ENCODE measurements around the gene ARAP3.
"Not testable (repeated sequence)": the region's sequence is repeated elsewhere in the genome, so short reads cannot be mapped to it uniquely, and the experiment has no call there.

ARAP3 gene

DNA sequence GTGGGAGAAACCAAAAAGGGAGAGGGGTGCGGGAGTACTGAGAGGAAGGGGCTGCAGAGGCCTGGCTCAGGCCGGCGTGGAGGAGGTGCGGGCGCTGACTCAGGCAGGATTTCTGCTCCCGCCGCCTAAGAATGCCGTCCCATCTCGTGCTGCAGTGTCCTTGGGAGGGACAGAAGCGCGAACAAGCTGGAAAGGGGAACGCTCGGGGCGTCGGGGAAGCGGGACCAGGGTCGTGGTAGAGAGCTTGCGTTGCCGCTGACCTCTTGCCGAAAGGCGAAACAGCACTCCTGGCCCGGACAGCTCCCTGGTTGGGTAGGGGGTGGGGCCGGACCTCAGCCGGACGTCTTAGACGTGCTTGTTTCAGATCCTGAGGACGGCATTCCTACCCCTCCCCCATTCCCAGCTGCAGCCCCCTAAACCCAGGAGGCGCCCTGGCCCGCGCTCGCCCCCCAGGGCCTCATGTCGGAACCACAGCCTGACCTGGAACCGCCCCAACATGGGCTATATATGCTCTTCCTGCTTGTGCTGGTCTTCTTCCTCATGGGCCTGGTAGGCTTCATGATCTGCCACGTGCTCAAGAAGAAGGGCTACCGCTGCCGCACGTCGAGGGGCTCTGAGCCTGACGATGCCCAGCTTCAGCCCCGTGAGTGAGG is 44.1 kb downstream of the ARAP3 start:
- peak; percentile 41 to 50 for DNase-seq

DNA sequence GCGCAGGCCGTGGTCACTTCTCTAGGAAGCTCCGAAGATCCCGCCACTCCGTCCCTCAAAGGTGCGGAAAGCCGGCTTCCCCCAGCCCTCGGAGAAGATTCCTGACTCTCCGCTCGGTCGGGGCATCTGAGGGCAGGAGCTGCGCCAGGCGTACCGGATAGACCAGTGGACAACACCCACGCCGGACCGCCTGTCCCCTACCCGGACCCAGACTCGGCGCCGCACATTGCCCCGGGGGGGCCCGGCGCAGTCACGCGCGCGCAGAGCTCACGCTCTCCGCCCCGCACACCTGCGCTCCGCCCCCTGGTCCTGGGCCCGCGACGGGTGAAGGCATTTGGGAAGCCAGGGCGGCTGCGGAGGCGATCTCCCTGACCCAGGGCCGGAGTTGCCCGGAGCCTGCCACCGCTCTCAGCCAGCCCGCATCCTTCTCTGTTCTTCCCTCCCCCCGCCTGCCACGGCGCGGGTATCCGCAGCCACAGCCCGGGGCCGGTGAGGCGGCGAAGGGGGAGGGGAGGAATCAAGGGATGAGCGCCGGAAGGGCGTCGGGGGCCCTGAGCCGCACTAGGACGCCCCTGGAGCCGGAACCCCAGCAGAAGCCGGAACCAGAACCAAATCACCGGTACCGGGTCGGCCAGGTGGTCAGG is 44.8 kb downstream of the ARAP3 start:
- DNase-seq = peak; percentile 42 to 55

DNA sequence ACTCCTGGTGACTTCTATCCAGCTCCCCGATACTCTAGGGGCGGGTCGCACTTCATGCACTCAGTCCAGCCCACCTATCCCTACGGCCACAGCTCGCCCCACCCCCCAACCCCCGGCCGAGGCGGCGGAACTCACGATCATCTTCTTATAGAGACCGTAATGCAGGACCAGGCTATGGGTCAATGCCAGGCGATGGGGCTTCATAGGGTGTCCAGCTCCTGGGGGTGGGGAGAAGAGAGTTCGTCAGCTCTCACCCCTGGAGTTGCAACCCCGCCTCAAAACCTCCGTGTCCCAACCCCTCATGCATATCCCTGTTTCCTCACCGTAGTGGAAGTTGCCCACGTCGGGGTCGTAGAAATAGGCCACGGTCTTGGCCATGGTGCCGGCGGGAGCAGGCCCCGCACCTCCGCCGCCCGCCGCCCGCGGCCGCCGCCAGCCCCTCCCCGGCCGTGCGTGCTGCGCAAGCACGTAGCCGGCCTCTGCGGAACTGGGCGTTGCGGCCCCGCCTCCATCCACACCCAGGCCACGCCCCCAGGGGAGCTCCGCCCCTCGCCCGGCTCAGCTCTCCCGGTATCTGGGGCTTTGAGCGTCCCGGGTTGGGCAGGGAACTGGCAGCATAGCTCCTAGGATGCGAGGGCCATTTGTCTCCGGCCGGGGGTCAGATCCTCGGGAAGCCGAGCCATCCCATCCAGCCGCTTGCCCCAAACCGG is 45.5 kb downstream of the ARAP3 start, which contains the start of the genes HDAC3 and RELL2:
TSS of gene HDAC3 (minus strand) at position 437 of the 710 bp plus-strand sequence. CDS start at position 378, 59 bp downstream.
TSS of gene RELL2 (plus strand) at position 585 of the 710 bp plus-strand sequence. CDS start 1,229 bp downstream, outside the sequence.
- DNase-seq = peak; percentile 91 to 95

DNA sequence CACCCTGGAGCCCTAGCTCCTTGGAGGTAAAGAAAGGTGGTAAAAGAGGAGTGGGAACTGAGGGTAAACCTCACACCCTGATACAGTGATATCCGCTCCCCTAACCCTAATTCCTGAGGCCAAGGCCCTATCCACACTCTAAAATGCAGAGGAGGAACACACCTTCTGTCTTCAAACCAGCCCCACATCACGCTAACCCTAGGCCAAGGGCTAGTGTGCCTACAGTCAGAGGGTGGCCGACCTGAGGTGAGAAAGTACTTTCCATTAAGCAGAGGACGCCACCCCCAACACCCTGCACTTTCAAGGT is 46.0 kb downstream of the ARAP3 start:
- no peak for DNase-seq

DNA sequence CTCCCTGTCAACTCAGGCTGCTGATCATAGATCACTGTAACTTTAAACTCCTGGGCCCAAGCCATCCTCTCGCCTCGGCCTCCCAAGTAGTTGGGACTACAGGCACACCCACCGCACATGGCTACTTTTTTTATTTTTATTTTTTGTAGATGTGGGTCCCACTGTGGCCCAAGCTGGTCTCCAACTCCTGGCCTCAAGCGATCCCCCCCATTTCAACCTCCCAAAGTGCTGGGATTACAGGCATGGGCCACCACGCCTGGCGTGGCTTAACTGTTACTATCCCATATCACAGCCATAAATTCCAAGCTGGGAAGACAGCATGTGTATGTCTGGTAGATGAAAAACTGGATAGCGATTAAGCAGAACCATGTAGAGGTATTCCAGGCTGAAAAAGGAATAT is 46.4 kb downstream of the ARAP3 start:
- no peak for DNase-seq

DNA sequence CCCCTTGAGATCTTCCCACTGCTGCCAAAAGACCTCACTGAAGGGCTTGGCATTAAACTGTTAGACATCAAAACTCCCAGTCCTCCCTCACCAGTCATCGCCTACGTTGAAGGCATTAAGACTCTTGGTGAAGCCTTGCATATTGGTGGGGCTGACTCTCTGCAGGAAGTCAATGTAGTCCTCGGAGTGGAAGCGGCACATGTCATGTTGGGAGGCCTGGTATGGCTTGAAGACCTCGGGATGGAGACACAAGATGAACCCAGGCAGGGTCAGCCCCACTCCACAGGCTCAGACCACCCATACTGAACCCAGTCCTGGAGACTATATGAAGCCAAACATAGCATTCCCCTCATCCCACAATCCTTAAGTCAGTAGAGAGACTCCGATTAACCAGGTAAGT is 47.3 kb downstream of the ARAP3 start:
- no peak for DNase-seq

DNA sequence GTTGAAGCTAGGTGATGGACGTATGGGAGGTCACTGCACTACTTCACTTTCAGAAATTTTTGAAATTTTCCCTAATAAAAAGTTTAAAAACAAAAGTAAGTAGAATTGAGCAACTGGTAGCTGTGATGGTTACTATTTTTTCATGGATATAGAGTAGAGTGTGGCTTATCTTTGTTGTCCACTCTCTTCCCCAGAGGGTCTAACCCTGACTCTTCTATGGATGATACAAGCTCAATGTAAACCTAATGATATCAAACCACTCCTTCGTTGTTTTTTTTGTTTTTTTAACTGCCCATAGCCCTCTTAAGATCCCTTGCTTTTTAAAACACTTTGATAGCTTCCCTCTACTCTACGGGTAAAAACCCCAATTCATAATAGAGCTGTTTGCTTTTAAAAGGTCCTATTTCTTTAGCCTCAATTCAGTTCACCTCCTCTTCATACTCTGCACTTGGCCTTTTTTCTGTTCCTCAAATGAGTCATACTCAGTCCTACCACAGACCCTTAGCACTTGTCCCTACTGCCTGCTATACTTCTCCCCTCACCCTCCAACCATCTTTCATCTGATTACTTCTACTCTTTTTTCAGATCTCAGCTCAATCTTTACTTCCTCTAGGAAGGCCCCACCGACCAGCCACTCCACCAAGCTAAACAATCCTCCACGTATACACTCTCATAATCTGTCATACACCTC is 48.0 kb downstream of the ARAP3 start:
- no peak for DNase-seq

DNA sequence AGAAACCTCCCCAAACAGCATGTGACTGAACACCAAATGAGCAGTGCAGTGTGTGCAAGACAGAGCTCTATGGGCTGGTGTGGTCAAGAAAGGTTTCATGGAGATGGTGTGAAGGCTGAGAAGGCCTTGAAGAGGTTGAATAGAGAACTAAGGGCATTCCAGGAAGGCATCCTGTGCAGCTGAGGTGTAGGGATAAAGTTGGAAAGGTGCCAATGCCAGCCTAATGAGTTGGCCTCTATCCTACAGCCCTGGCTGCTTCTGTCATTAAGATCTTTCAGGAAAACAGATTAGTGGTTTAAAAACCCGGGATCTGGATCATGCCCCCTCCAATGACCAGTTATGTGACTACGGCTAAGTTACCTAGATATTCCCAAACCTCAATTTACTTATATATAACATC is 49.4 kb downstream of the ARAP3 start:
- no peak for DNase-seq

DNA sequence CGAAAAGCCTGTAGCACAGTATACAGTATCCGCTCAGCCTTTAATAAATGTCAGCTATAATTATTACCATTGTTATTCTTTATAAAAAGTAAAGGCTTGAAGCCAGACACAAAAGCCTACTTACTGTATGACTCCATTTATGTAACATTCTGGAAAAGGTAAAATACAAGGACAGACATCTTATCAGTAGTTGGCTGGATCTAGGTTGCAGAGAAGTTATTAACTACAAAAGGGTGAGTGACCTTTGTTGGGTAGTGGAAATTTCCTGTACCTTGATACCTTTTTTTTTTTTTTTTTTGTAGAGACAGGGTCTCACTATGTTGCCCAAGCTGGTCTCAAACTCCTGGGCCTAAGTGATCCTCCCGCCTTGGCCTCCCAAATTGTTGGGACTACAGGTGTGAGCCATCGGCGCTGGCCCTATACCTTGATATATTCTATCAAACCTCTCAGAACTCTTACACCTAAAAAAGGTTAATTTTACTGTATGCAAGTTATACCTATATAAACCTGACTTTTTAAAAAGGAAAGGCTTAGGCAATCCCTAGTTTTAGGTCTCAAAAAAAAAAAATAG is 51.4 kb downstream of the ARAP3 start:
- DNase-seq = no peak

DNA sequence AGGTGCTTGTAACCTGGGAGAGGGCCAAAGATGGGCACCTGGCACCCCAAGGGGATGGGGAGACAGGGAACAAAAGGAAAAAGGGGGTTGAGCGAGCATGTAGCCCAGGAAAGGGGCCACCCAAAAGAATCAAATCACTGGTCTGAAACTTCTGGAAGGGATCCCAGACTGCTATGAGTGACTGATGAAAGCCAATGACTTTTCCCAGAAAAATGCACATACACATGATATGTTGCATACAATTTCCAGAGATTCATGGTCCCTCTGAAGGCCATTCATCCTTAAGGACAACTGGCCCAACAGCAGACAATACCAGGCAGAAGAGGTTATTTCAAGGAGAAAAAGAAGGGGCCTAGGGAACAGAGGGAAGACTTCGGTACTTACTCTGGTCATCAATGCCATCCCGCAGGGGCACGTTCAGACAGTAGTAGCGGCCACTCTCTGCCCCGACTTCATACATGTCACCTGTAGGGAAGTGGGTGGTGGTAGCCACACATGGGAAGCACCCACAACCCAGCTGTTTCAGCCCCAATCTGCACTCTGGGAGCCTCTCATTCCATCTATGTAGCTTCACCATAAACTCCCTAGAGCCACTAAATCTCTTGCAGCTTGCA is 53.7 kb downstream of the ARAP3 start:
- DNase-seq = no peak

DNA sequence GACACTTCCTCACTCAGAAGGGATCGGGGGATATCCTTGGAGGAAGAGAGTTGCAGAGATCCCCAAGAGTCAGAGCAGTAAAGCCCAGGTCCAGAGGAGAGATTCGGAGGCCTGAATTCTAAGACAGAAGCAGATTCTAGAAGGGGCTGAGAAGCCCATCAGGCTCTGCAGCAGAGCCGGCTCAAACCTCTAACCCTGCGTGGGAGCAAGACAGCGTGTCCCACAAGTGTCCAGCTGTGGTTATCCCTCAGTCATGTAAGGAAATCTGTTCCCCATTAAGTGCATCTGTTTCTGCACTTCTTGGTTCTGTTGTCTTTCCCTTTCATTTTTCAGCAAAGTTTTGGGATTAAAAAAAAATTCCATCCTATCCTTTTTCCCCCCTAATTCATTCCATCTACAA is 58.4 kb downstream of the ARAP3 start:
- no peak for DNase-seq

DNA sequence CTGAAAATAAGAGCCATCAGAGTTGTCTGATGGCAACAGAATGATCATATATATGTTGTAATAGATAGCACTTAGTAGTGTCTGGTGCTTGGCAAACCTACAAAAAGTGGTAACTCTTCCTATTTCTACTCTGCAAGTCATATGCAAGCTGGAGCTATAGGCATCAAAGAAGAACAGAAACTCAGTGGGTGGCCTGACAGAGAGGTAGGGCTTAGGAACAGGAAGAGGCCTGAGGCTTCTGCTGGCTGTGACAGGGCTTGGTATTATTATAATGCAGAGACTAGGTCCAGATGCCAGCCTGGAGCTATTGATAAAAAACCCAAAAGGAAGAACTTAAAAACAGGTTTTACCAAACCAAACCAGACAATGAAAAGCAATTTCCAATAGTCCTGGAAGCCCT is 58.8 kb downstream of the ARAP3 start:
- no peak for DNase-seq

DNA sequence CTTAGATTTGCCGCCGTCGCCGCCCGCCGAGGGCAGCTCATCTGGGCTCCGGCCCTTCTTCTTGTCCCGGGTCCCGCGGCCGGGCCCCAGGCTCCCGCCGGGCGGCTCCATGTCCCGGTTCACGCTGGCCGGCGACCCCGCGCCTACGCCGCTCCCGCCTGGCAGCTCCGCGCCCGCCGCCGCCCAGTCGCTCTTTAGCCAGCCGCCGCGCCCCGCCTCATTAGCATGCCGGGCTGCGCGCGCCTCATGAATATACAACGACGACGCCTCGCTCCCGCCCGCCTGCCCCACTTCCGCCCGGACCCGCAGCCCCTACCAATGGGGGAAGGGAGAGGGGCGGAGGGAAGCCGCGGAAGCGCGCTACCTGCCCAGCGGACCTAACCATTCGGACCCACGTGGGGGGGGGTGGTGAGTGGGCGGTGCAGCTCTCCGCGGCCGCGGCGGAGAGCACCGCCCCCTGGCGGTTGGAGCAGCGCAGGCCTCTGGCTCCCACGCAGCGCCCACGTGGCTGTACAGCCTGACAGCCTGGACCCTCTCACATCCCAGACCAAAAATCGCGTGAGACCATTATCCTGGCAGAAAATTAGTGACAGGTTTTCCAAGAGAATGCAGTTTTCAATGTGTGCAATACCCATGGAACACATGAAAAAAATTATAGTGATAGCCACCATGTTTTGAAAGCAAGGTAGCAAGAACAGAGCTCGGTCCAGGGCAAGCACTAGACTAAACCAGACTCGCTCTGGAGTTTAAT is 63.1 kb downstream of the ARAP3 start, which contains the start of gene DIAPH1:
TSS of gene DIAPH1 (minus strand) at position 197 of the 751 bp plus-strand sequence. CDS start at position 111, 86 bp downstream.
- peak; percentile 99 to 100 for DNase-seq

DNA sequence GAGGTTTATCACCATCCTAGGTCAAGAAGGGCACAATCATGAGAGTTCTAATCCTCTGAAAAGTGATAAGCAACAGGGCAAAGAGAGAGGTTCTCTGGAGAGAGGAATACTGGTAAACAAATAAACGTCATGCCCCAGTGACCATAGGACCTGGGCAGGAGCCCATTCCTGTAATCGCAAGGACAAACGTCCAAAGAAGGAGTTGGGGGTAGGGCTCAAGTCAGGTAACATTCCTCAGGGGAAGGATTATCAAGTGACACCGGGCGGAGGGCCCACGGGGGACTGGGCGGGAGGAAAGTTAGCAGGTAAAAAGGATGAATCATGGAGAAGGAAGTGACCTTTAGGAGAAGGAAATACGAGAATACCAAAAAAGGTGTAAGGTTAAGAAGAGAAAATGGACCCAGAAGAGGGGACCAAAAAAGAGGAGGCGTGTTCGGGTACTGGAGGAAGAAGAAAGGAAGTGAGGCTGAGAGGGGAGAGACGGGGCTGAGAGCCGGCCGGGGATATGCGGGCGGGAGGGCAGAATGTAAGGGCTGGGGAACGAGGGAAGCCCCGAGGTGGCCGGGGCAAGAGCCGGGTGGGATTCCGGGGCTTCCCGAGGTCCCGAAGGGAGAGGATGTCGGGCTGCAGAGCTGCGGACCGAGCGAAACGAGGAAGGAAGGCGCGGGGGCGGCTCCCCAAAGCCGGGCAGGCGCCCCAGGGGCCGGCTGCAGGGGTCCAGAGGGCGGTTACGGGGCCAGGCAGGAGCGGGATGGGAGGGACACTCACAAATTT is 63.8 kb downstream of the ARAP3 start:
- peak; percentile 46 to 60 for DNase-seq

DNA sequence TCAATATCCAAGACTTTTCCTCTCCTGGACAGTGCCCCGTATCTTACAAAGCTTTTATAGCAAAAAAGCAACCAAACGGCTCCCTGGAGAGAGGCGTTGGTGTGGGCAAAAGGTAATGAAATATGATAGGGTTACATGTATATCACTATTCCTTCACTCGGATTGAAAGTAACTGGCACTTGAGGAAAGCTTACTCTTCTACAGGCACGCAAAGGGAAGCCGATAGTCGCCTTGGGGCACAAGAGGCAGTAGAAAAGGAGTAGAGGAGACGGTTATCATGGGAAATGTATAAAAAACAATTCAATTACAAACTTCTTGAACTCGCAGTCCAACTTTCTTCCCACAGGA is 64.4 kb downstream of the ARAP3 start:
- DNase-seq = no peak

DNA sequence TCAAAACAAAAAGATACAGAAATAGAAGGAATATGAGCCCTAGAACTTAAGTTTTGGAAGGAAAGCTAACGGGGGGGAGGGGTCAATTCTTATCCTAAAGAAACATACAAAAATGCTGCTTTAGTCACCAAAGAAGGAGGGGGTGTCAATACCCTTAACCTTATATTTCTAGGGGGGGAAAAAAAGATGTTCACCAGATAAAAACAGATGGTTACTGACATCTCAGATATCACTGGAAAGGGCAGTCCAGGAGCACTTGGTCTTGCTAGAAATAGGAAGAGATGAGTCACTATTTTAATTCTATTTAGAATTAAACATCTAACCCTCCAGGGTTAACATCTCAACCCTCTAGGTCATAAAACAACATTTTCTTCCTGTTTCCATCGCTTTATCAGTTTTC is 64.9 kb downstream of the ARAP3 start:
- DNase-seq = no peak

DNA sequence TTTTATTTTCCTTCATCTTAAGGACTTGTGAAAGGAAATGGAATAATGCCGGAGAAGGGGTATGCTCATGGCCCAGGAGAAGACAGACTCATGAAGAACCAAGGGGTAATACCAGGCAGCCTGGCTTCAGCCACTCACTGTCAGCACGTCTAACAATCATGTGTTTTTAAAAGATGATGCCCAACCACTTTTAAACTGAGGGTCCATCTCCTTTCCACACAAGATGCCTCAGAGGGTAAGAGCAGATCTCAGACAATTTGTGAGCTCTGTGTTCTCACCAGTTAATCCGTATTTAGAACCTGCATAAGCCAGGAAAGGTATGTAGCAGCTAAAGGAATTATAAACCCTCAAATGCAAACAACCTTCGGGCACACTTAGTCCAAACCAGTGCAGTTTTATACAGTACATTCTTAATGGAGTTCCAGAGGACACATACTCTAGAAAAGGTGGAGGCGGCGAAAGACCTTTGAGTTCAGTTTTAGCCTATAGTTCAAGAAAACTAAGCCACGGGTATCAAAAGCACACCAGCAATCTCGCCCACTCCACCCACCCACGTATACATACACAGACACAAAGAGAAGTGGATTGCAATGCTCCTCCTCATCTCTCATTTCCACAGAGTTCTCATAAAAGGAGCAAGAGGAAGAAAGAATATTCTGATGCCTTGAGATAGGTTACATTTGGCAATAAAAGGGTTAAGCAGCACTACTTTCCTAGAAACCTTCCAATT is 65.9 kb downstream of the ARAP3 start:
- DNase-seq = peak; percentile 53 to 62

DNA sequence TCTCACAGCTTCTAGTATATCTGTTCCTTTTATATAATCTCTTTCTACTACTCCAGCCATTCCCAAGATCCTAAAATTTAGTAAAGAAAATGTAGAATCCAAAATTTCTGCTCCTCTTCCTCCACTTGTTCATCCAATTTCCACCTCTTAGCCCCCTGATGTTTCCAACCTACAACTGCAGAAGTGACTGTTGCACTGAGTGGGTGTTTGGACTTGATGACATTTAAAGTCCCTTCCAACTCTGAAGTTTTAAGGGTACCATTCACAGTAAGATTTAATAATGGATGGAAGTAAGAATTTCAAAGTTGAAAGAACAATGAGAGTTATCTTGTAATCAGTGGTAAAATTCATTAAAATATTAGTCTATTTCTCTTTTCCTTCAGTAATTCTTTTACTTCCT is 68.7 kb downstream of the ARAP3 start:
- DNase-seq = no peak

DNA sequence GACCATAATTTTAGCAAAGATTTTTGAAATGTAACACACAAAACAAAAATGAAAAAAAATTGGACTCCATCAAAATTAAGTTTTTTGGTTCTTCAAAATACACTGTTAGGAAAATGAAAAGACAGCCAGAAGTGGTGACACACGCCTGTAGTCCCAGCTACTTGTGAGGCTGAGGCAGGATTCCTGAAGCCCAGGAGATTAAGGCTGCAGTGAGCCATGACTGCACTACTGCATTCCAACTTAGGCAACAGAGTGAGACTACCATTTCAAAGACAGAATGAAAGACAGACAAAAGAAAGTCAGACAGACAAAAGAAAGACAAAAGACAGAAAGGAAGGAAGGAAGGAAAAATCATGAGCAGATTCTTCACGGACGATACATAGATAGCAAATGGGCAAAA is 70.7 kb downstream of the ARAP3 start:
- DNase-seq = no peak

DNA sequence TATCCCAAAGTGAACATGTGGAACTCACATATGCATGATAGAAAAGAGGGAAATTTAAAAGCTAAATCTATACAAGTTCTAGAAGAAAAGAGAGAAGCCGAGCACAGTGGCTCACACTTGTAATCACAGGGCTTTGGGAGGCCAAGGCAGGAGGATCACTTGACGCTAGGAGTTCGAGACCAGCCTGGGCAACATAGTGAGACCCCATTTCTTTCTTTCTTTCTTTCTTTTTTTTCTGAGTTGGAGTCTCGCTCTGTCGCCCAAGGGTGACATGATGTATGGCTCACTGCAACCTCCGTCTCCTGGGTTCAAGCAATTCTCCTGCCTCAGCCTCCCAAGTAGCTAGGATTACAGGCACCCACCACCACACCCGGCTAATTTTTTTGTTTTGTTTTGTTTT is 72.1 kb downstream of the ARAP3 start:
- not testable (repeated sequence) for DNase-seq

Measured in activated CD4-positive, alpha-beta T cell treated with anti-CD3 and anti-CD28 coated beads for 4 hours (primary cell).